Transverse colon (tissue), 4 donors: Measurements from ENCODE around the gene TRPM6.
A peak's percentile ranks its signal among the peaks of the same experiment; 100 is the strongest.

Experiments
- CTCF ChIP-seq, 5 experiments: fragments of 200-600 bp in 3 of 5; fragments of 450-650 bp in 2 of 5; sonication (generic) in 3 of 5; IDR thresholded peaks; 1 replicate in 2 of 5; 2 replicates in 3 of 5; pipeline ENCODE4 v1.5.1; 2016 to 2017; ENCODE audit warnings: antibody characterized with exemption in 5 of 5, inconsistent platforms in 3 of 5, mild to moderate bottlenecking in 2 of 5, moderate library complexity in 1 of 5
- POLR2AphosphoS5 ChIP-seq, 3 donors: sonication (generic); formaldehyde crosslinking; IDR thresholded peaks; one replicate each; pipeline ENCODE4 v1.6.1; 2016; ENCODE audit warnings: antibody characterized with exemption in 3 of 3

DNA sequence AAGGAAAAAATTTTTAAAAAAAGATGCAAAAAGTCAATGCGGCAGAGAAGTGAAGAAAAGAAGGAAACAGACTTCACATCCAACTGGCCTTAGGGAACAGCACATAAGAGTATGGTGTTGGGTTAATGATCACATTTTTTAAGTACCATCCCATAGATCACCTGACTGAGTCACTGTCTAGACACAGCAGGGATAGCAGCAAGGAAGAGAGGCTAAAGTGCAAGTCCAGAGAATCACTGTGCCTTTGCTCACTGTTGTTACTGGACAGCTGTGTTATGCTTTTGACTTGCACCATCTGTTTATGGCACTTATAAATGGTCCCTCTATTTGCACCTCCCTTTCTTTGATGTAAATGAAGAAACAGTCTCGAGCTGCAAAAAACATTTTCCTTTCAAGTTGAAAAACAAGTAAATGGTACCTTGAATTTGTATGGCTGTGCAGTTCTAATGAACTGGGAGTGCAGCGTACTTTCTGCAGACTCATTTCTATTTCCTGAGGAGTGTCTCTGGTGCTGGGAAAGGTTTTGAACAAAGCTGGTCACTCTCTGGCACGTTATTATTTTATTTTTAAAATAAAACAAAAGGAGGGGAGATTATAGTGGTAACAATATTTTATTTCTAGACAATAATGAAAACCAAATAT is 84.2 kb downstream of the TRPM6 start:
- TF ChIP-seq POLR2AphosphoS5 (IDR thresholded peaks at IDR 0.05) (peak in 2 of 3 donors; percentile 51 to 64), CTCF (IDR thresholded peaks at IDR 0.05) (no peak)
